GM18505 (cell line): ENCODE data around the gene CTH.
A peak's percentile ranks its signal among the peaks of the same experiment; 100 is the strongest.

Source experiments
- ATAC-seq: cut with Tn5 transposase; IDR thresholded peaks from one replicate; pipeline ENCODE4 v1.9.1; 2021; ENCODE audit not compliant: unreplicated experiment
- POLR2A ChIP-seq: IDR thresholded peaks from 4 replicates; pipeline ENCODE4 v1.6.1; 2011; ENCODE audit warnings: borderline replicate concordance; ENCODE audit not compliant: insufficient read depth, insufficient read length; ENCODE audit errors: extremely low read depth

The CTH gene

GRCh38 chr1:70487459-70487815, 76.4 kb downstream of the CTH start:
- no peak for TF ChIP-seq POLR2A
- ATAC-seq = no peak

- peak; percentile 81 for ATAC-seq
- no peak for TF ChIP-seq POLR2A
Observed at GRCh38 chr1:70487910-70488665, 77.0 kb downstream of the CTH start.
